ENCODE data around the gene TRIM2. TPM values are rescaled to one million over a fixed set of nuclear protein-coding genes. Genes with fewer than 3 reads are reported as not detected.

The TRIM2 gene
- total and polyA plus RNA-seq, 2 of the 8 experiments (the other 6 are each of a cell fraction or from before 2014, with no cell fraction given) = 34.0 to 59.8 TPM

- Histone ChIP-seq H3K18ac (ENCODE audit: extremely low read depth, low read length) (no peak overlapping the region), H3K4ac (replicated peaks; ENCODE audit: insufficient read length, low read depth, low read length) (no peak overlapping the region), H3K9me3 (ENCODE audit: insufficient read depth in 2 of 2, low read depth in 1 of 2, low read length in 1 of 2) (no peaks in the 10 kb centered on the region), H2AK5ac (ENCODE audit: low read depth, low read length) (no peak overlapping the region), H3K4me1 (replicated peaks in 1 of 4; ENCODE audit: control insufficient read depth in 3 of 4, insufficient read depth in 4 of 4, low read length in 3 of 4) (no peaks in the 10 kb centered on the region), H3K4me3 (ENCODE audit: extremely low read depth in 1 of 4, insufficient read depth in 2 of 4, low read depth in 3 of 4, low read length in 4 of 4) (no peak overlapping the region), H2AFZ (ENCODE audit: low read length) (no peak overlapping the region), H3K14ac (ENCODE audit: insufficient read length) (no peak overlapping the region), H2BK5ac (ENCODE audit: low read depth, low read length) (no peak overlapping the region), H3K9ac (replicated peaks in 1 of 4; ENCODE audit: extremely low read depth in 1 of 4, low read depth in 3 of 4, low read length in 3 of 4) (no peak overlapping the region), H2BK12ac (ENCODE audit: low read depth, low read length) (no peak overlapping the region), H3K36me3 (ENCODE audit: control insufficient read depth in 2 of 4, insufficient read depth in 4 of 4, low read length in 3 of 4) (peaks cover 0 to 28% (median 7%) of the 10 kb centered on the region in 4 experiments; a peak in 4 of 8 replicates), H2BK15ac (ENCODE audit: low read length) (no peak overlapping the region), H3K79me1 (ENCODE audit: low read depth, low read length) (no peaks in the 10 kb centered on the region), H4K8ac (ENCODE audit: extremely low read depth, insufficient read depth, low read length) (no peak overlapping the region), H2BK120ac (replicated peaks; ENCODE audit: low read depth, low read length) (no peak overlapping the region), H3K27ac (ENCODE audit: low read depth, low read length) (no peak overlapping the region), H3K23me2 (ENCODE audit: low read depth, low read length) (no peaks in the 10 kb centered on the region), H3K4me2 (ENCODE audit: insufficient read depth in 1 of 2, low read depth in 2 of 2, low read length in 2 of 2) (no peak overlapping the region), H3K79me2 (ENCODE audit: control insufficient read depth in 1 of 2, insufficient read depth in 2 of 2, low read length in 2 of 2) (no peaks in the 10 kb centered on the region), H4K91ac (replicated peaks; ENCODE audit: insufficient read length, low read length) (no peak overlapping the region), H4K20me1 (replicated peaks in 1 of 2; ENCODE audit: control insufficient read depth in 1 of 2, insufficient read depth in 2 of 2, low read length in 2 of 2) (no peaks in the 10 kb centered on the region), H3K23ac (ENCODE audit: insufficient read length) (no peak overlapping the region), H3K27me3 (replicated peaks in 1 of 4; ENCODE audit: control insufficient read depth in 3 of 4, extremely low read depth in 1 of 4, insufficient read depth in 3 of 4, low read length in 3 of 4) (no peaks in the 10 kb centered on the region), H2BK20ac (ENCODE audit: low read length) (no peak overlapping the region), H4K5ac (ENCODE audit: insufficient read length, low read depth, low read length) (no peak overlapping the region), H3K56ac (replicated peaks; ENCODE audit: insufficient read length, low read depth, low read length) (no peak overlapping the region)
- FAIRE-seq (no peak), DNase-seq (ENCODE audit: low read depth in 1 of 2, low spot score in 2 of 2) (no peak)
- CTCF ChIA-PET (ENCODE audit: partially characterized antibody) = interaction anchor here (1.0 to 1.3 kb wide), 2 partner anchors 139 to 319 kb away, joined by 3 read pairs; no protein-coding TSS in a partner anchor
- WGBS, 2 experiments (ENCODE audit: extremely low coverage in 1 of 2, insufficient coverage in 1 of 2, insufficient read length in 1 of 2, insufficient replicate concordance in 2 of 2, low coverage in 1 of 2, low lambda C conversion rate in 2 of 2, missing lambda C conversion rate in 1 of 2) = 99% methylated on average over 3 of the region's 3 CpGs; no CpG with 5 or more reads in 1 of the 2 experiments
- TF ChIP-seq CBX5 (IDR thresholded peaks at IDR 0.05; ENCODE audit: low read depth, low read length) = no peak
- TF ChIP-seq TAF1 (IDR thresholded peaks at IDR 0.05; ENCODE audit: low read depth, low read length) = no peak
- TF ChIP-seq, protein P1, sequence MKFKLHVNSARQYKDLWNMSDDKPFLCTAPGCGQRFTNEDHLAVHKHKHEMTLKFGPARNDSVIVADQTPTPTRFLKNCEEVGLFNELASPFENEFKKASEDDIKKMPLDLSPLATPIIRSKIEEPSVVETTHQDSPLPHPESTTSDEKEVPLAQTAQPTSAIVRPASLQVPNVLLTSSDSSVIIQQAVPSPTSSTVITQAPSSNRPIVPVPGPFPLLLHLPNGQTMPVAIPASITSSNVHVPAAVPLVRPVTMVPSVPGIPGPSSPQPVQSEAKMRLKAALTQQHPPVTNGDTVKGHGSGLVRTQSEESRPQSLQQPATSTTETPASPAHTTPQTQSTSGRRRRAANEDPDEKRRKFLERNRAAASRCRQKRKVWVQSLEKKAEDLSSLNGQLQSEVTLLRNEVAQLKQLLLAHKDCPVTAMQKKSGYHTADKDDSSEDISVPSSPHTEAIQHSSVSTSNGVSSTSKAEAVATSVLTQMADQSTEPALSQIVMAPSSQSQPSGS (IDR thresholded peaks at IDR 0.05; ENCODE audit: low read length) = no peak
- no peak for TF ChIP-seq PHF8 (conservative IDR thresholded peaks at IDR 0.05; ENCODE audit: low read depth, low read length)
- TF ChIP-seq RFX5 (IDR thresholded peaks at IDR 0.05; ENCODE audit: borderline replicate concordance, low read depth, low read length) = no peak
- TF ChIP-seq SAP30 (IDR thresholded peaks at IDR 0.05; ENCODE audit: insufficient read depth, insufficient replicate concordance, low read length) = no peak
- TF ChIP-seq HDAC2 (IDR thresholded peaks at IDR 0.05; ENCODE audit: borderline replicate concordance in 1 of 2, low read depth in 2 of 2, low read length in 2 of 2) = no peak
- no peak for TF ChIP-seq BRCA1 (IDR thresholded peaks at IDR 0.05; ENCODE audit: low read depth, low read length)
- TF ChIP-seq NANOG (IDR thresholded peaks at IDR 0.05; ENCODE audit: insufficient read depth, low read depth, low read length, poor library complexity, severe bottlenecking) = no peak
- POLR2A ChIA-PET (ENCODE audit: partially characterized antibody) = no interaction called here
These were observed 119.8 kb downstream of the TRIM2 start for GRCh38 chr4:153324046-153324445.
